Measurements from ENCODE around the gene TUBGCP6.

DNA sequence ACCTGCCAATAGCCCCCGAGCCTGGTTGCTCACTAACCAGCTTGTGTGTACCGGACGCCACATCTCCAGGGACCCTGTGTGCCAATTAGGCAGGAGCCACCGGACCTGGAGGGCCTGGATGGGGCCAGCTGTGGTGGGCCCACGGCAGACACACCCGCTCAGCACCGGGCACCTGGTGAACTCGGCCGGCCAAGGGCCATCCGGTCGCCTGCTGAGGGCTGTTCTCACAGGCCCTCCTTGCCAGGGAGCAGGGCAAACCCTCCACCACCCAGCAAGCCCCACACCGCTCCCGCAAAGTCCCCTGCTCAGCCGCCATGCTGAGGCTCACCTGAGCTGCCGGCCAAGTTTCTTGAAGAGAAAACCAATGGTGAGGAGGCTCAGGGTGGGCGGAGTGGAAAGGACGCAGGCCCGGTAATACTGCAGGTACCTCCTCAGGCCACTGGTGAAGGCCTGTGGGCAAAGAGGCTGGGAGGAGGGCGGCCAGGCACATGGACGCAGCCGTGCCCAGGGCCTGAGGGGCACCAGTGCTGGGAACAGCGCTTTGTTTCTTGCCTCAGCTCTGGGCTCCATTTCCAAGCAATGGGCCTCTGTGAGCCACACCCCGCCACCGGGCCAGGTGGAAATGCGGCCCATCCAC, 17.1 kb downstream of the TUBGCP6 start:
- TF ChIP-seq BACH2 (CRISPR knock-in tag; IDR thresholded peaks at IDR 0.05; ENCODE audit: borderline replicate concordance), result no peak
- TF ChIP-seq, protein P1, sequence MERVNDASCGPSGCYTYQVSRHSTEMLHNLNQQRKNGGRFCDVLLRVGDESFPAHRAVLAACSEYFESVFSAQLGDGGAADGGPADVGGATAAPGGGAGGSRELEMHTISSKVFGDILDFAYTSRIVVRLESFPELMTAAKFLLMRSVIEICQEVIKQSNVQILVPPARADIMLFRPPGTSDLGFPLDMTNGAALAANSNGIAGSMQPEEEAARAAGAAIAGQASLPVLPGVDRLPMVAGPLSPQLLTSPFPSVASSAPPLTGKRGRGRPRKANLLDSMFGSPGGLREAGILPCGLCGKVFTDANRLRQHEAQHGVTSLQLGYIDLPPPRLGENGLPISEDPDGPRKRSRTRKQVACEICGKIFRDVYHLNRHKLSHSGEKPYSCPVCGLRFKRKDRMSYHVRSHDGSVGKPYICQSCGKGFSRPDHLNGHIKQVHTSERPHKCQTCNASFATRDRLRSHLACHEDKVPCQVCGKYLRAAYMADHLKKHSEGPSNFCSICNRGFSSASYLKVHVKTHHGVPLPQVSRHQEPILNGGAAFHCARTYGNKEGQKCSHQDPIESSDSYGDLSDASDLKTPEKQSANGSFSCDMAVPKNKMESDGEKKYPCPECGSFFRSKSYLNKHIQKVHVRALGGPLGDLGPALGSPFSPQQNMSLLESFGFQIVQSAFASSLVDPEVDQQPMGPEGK (CRISPR knock-in tag; IDR thresholded peaks at IDR 0.05; ENCODE audit: borderline replicate concordance), result no peak
- no peak for TF ChIP-seq CSDC2 (CRISPR knock-in tag; IDR thresholded peaks at IDR 0.05)
- TF ChIP-seq ZFP30 (CRISPR knock-in tag; IDR thresholded peaks at IDR 0.05), result no peak

Data from SK-N-SH treated with all-trans-retinoic acid at 6 μM for 48 hours (cell line).